Measurements from ENCODE around the gene ABR.
A peak's percentile ranks its signal among the peaks of the same experiment; 100 is the strongest.
"Not testable (repeated sequence)": the region's sequence is repeated elsewhere in the genome, so short reads cannot be mapped to it uniquely, and the experiment has no call there.

The ABR gene

DNA sequence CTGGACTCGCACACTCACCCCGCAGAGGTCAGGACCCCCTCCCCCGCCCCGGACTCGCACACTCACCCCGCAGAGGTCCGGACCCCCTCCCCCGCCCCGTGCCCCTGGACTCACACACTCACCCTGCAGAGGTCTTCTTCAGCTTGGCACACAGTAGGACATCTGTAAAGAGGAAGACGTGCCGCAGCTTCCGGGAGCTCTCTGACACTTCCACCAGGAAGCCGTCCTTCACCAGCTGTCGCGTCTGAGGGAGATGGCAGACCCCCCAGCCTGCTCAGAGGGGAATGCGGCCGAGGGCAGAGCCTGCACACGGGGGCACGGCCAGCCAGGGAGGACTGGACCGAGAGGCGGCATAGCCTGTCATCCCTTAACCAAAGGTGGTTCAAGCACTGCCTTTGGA lies 109.9 kb downstream of the ABR start:
- DNase-seq, result no peak

DNA sequence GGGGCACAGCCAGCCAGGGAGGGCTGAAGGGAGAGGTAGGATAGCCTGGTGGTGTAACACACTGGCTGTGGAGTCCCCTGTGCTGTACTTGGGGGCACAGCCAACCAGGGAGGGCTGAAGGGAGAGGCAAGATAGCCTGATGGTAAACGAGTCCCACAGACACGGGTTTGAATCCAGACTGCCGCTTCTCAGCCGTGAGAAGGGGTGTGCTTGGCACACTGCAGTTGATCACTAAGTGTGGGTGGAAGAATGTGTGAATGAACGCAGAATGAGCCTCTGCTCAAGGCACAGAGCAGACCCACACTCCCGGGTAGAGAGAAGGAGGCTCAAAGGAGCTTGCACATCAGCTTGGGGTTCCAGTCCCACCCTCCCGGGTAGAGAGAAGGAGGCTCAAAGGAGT lies 111.4 kb downstream of the ABR start:
- no peak for DNase-seq

DNA sequence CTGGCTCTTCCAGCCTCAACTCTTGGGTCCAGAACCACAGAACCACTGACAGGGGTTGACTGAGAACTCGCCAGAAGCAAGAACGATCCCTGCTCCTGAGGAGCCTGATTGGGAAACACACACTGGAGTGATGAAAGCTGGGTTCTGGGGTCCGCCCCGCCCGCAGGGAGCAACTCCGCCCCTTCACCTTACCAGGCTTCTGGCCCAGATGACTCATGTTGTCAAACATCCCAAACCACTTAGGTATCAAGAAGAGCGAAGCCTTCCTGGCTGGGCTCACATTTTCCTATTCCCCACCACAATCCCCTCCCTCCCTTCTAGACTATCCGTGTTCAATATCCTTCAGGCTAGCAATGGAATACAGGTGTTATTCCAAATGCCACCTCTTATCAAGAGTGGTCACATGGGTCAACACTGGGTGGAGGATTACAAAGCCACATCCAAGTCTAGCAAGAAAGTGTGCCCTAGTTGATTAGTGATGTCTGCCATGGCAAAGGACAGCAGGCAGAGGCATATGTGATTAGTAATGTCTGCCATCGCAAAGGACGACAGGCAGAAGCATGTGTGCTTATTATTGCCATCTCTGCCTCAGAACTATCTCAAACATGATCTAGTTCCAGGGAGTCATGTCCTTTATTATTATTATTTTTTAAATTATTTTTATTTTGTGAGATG lies 112.4 kb downstream of the ABR start:
- DNase-seq, result no peak

DNA sequence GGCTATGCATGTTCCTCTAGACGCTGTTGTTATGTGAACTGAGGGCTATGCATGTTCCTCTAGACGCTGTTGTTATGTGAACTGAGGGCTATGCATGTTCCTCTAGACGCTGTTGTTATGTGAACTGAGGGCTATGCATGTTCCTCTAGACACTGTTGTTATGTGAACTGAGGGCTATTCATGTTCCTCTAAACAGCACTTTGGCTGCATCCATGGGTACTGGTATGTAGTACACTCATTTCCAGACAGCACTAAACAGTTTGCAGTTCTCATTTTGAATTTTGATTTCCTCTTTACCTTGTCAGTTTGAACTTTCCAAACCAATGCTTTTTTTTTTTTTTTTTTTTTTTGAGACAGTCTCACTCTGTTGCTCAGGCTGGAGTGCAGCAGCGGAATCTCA lies 114.4 kb downstream of the ABR start:
- not testable (repeated sequence) for DNase-seq

DNA sequence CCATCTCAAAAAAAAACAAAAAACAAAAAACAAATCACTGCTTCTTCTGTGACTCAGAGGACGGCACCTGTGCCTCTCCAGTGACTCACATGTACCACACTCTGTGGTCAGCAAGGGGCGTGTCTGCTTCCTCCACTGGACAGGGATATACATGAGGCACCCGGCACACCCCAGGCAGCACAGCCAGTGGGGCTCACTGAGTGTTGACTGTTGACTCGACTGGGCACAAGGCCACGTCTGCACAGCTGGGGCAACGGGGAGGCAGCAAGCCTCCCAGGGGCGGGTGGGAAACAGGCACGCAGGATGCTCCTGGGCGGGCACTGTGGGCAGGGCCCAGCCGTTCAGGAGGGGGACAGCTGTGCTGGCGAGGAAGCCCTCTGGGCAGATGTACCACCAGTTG lies 118.8 kb downstream of the ABR start:
- no peak for DNase-seq

DNA sequence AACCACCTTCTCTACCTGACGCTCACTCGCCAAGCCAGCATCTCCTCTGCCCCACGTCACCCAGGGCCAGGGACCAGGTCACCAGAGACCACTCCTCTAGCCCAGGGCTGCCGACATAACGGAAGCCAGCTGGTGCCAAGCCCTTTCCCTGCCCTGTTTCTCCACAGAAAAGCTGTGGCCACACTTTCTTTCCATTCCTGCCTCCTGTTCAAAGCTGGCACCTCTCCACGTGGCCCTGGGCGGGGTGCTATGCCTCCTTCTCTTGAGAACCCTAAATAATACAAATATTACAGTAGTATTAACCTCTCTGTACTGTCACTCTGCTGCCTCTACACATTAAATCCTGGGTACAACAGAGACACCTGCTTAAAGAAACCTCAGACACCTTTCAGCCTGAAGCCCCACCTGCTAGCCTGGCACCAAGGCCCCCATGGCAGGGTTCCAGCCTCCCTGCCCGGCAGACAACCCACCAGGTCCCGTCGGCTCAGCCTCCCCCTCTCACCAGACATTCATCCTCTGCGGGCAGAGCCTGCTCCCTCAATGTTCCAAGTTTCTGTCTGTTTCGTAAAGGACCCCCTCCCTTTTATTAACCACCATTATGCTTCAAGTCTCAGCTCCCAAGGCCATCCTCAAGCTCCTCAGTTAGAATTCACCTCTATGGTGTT lies 120.5 kb downstream of the ABR start:
- DNase-seq, result no peak

DNA sequence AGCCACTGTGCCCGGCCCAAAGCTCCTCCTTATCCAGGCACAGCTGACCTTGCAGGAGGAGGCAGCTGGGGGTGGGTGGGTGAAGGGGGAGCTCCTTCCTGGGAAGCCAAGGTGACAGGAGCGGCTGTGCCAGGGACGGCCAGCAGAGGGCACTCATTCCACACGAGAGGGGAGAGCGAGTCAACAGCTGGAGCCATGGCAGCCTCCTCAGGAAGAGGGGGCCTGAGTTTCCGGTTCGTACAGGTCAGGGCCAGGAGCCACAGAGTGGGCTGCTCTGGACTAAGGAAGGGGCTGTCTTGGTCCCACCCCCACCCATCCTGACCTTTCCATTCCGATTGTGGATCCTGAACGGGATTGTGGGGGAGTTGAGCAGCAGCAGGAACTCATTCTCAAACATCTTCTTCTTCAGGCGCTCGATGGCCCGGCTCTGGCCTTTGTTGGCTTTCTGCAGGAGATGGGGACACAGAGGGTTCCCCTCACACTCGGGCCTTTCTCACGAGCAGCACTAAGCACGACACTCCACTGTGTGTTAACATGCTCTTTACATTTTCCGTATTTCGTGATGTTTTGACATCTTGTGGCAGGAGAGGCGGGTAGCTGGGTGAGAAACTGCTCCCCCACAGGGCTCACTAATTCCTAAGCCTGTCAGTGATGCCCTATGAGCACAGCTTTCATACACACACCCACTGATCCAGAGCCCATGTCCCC lies 121.2 kb downstream of the ABR start:
- DNase-seq, result peak in 1 of 2 experiments; percentile 55

DNA sequence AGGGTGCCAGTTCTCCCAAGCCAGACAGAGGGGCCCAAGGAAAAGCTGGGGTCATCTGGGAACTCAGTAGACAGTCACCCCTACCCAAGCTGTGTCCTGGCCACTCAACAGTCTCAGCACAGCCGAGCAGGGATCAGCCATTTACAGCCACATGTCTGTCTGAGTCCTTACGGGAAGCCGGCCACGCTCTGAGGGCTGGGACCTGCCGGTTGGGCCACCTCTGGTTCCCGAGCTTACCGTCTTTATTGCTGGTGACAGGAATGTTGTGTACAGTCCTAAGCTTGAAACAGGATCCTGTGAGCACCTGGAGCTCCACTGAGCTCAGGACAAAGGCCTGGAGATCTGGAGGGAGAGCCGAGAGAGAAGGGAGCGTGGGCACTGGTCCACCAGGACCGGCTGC lies 123.0 kb downstream of the ABR start:
- DNase-seq, result no peak

DNA sequence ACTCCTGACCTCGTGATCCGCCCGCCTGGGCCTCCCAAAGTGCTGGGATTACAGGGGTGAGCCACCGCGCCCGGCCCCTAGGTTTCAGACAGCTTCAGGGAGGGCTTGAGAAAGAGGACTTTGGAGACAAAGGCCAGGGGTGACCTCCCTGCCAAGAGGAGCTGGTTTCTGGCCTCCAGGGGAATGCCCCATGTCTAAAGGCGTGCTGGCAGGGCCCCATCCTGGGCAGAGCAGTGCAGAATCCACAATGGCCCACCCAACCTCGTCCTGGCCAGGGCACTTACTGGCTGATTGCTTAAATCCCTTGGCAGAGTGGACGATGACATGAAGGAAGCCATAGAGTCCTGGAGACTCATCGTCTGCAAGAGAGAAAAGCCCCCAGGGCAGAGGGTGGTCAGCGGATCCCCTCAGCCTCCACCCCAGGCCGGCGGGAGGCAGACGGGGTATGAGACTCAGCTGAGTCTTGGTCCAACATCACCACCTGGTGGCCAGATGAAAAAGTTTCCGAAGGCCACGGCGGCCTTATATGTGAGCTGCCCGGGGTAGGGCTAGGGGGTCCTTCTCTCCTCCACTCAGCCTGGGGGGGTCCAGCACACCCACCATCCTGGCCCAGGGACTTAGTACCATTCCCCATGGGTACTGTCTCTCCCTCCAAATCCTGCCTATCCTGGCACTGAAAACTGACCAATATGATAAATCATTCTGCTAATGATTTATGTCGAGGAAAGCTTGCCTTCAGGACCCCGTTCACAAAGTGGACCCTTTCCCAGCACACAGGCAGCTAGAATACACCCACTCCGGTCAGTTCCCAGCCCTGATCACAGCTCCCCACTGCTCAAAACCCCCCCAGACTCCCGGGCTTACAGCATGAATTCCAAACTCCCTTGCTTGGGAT lies 123.8 kb downstream of the ABR start:
- peak; percentile 21 to 61 for DNase-seq

DNA sequence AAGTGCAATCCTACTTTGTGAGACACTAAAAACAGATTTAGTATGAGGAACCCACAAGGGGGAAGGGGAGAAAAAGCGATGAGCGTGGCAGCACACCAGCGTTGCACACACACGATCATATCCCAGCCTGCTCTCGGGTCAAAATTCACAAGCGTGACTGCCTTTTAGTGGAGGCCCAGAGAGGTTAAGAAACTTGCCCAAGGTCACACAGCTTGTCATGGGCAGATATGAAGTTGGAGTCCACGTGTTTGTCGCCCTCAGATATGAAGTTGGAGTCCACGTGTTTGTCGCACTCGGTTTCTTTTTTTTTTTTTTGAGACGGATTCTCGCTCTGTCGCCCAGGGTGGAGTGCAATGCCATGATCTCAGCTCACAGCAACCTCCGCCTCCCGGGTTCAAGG lies 124.5 kb downstream of the ABR start:
- DNase-seq, result no peak

DNA sequence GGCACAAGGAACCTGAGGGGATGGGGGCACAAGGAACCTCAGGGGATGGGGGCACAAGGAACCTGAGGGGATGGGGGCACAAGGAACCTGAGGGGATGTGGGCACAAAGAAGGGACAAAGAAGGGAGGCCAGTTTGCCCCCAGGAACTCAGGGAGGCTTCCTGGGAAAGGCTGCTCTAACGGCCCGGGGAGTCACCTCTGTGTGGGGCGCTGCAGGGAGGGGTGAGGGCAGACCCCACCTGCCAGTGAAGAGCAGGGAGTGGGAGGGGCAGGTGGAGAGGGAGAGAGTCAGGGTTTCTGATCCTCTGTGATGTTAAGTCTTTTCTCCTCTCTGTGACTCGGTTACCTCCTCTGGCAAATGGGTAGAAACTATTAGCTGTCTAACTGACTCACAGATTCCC lies 125.1 kb downstream of the ABR start:
- DNase-seq, result no peak

DNA sequence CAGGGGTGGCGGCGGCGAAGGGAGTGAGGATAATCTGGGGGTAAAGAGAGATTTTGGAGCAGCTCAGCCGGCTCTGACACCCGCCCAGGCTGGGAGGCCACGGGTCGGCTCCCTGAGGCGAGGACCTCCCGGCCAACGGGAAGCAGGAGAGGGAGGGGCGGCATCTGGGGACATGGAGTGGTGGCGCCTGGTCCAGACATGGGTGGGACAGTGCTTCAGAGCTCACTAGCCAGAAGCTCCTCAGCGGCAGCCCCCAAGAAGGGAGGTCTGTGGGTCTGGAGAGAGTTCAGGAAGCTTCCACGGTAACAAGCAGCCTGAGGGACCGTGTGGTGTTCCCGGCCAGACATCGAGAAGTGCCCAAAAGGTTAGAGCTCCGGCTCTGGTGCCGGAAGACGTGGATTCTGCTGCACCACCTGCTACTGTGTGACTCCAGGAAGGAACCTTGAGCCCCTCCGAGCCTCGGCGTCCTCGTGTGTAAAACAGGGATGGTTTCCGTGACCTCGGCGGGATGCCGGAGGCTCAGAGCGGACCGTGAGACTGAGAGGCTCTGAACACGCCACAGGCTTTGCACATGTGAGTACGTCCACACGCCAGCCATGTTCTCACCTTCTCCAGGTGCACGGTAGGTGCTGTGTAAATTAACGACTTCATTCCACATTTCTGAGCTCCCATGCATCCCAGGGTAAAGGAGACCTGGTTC lies 126.0 kb downstream of the ABR start:
- DNase-seq, result no peak

DNA sequence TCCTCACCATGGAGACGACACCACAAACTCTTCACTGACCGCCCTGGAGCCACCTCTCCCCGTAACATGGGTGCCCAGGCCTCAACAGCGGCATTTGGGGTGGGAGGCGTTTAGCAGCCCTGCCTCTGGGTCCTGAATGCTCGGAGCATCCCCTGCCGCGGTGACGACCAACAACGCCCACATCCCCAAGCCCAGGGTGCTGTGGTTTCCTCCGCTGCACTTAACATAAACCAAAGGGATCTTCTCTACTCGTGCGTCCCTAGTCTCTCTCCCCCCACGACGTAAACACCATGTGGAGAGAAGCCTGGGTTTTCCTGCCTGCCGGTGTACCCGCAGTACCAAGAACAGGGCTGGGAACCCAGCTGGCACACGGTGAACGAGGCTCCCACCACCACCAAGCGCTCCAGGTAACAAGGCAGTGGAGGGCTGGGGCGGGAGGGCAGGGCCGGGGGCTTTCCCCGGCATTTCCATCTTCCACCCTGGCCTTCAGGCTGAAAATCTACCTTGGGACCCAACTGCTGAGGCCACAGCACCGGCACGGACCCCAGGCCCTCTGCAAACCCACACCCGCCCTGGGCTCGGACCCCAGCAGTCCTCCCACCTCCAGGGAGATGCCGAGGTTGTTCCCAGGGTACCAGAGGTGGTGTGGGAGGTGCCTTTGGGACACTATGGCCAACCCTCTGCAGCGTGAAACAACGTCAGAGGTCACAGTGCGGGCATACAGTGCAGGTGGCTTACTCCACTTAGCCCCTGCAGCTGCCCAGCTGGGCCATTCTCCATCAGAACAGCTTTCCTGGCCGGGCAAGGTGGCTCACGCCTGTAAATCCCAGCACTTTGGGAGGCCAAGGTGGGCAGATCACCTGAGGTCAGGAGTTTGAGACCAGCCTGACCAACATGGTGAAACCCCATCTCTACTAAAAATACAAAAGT lies 128.5 kb downstream of the ABR start:
- peak; percentile 17 to 41 for DNase-seq

DNA sequence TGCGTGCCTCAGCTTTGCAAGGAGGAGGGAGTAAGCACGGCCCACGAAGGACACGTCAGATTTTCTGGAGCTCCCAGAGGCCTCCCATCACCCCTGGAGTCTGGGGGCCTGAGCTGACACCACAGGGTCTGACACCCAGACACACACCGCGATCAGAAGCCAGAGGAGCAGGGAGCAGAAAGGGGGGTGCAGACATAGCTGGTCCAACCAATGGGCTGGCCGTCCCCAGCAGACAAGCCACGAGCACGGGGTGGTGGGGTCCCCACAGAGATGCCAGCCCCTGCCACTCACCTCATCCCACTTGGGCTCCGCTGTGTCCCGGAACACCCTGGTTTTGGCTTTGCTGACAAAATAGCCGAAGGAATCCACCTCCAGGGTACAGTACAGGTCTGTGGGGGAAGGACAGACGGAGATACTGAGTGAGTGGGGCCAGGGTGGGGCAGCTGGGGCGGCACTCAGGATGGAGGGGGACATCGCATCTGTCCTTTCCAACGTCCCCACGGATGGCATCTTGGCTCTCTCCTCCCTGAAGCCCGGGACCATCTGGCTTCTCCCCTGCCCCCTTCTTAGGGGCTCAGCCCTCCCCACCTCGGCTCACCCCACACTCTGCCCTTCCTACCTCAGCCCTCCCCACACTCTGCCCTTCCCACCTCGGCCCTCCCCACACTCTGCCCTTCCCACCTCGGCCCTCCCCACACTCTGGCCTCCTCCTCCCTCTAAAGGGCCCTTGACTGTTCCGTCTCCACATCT lies 129.4 kb downstream of the ABR start:
- DNase-seq, result peak; percentile 92 to 93

DNA sequence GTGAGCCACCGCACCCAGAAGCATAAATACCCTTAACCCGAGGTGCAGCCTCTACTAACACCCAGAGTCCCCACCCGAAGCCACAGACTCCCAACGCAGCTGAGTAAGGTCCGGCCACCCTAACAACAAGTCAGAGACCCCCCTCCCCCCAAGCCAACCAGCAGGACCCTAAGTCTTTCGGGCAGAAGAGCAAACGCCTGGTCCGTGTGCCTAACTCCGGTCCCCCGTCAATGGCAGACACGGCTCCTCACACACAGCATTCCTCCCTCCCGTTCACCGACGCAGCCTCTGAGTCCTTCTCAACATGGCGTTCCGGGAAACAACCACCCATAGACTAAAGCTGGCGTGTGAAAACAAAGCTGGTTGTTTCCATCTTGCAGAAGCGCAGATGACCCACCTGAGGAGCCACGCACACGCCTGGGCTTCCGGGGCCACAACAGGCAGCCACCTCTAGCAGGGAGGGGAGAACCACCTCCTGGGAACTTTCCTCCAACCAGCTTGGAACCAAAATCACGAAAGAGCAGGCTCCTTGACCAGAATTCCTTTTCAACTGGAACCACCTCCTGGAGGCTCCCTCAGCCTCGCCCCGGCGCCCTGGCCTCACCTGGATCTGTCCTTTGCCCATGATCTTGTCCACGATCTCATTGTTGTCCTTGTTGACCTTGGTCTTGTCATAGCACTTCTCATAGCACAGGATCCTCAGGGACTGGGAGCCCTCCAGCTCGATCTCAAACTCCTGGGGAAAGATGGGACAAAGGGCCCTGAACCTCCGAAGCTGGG lies 130.1 kb downstream of the ABR start:
- DNase-seq, result no peak

DNA sequence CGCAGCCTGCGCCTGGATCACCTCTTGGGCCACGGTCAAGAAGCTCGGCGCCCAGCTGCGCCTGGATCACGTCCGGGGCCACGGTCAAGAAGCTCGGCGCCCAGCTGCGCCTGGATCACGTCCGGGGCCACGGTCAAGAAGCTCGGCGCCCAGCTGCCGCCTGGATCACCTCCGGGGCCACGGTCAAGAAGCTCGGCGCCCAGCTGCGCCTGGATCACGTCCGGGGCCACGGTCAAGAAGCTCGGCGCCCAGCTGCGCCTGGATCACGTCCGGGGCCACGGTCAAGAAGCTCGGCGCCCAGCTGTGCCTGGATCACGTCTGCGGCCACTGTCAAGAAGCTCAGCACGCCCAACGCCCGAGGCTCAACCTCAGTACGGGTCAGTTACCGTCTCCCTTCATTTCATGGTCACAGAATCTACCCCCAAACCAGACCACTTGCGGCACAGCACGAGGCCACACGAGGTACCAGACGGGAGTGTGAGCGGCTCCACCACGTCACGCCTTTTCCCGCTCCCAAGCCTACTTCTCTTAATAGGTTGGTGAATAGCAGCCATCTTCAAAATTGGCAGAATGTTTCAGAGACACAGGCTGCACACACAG lies 131.2 kb downstream of the ABR start:
- DNase-seq, result not testable (repeated sequence)

DNA sequence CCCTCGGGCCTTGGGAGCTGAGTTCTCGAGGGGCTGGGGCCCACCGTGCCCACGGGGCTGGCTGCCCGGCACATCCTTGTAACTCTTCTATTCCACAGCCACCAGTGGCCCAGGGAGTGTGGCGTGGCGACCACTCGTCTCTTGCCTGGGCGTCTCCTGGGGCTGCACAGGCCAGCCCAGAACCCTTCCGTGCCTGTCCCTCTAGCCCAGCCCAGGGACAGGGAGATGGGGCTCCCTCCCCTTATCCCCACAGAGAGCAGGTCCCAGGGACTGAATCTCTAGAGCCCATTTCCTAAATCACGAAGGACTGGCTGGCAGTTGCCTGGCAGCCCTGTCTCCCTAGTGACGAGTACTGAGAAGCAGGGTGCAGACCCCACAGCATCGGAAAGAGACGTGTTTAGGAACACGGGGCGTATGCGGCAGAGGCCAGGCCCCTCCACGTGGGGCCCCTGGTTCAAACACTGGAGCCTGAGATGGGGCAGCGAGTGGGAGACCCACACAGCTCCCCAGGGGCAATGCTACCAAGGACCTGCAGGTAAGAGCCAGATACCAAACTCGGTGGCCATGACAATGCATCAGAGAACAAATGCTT lies 131.8 kb downstream of the ABR start:
- no peak for DNase-seq

DNA sequence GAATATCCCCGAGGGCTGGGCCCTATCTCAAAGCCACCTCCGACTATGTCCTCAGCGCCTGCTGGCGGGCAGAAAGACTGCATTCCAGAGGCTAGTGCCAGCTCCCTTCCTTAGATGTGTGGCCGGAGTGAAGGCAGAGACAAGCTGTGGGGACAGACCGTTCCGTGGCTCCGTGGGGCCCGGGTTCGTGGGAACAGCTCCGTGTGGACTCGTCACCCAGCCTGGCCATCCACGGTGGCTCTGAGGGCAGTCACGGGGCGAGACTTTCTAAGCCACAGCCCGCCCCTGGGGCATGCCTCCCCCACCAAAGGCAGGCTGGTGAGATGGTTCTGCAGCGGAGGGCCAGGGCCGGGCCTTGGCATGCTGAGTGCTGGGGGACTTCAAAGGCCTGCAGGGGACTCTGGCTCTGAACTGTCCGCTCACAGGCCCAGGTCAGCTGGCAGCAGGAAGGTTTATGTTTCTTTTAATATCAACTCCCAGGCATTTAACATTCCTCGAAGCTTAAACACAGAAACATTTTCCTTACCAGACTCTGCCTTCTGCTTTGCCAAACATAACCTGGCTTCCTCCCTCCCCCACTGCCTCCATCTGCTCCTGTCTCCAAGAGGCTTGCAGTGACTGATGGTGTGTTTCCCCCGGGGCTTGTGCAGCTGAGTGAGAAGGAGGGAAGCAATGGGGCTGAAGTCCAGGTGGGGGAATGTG lies 132.5 kb downstream of the ABR start:
- peak; percentile 82 to 87 for DNase-seq

Data from NCI-H524 (cell line).